CD4-positive, alpha-beta memory T cell (primary cell): Measurements from ENCODE around the gene LRIG1. TPM values are rescaled to one million over a fixed set of nuclear protein-coding genes. Genes with fewer than 3 reads are reported as not detected.

Experiments
- CTCF ChIA-PET: fragments of 350-600 bp; sonication (Branson Sonifier 250); formaldehyde crosslinking; loops from one replicate; lab custom pipeline; 2021; ENCODE audit warnings: inconsistent platforms; ENCODE audit not compliant: partially characterized antibody; lab: Charles Lee
- POLR2A ChIA-PET: fragments of 350-600 bp; sonication (Branson Sonifier 250); formaldehyde crosslinking; loops from one replicate; lab custom pipeline; 2021; ENCODE audit not compliant: partially characterized antibody; lab: Charles Lee
- DNase-seq, 5 donors: peaks; one replicate each; pipeline versions ENCODE4 v3.0.0 to v3.0.0-alpha.2; 2020 to 2022; ENCODE audit warnings: mixed read lengths in 1 of 5
- H3K27ac ChIP-seq: one replicate; pipeline ENCODE4 v1.7.0; 2013; ENCODE audit warnings: low read depth, low read length
- H3K27me3 ChIP-seq: 2 replicates; pipeline ENCODE4 v1.7.0; 2013; ENCODE audit warnings: mild to moderate bottlenecking, low read length, moderate library complexity; ENCODE audit not compliant: insufficient read depth
- H3K36me3 ChIP-seq: 2 replicates; pipeline ENCODE4 v1.7.0; 2013; ENCODE audit warnings: mild to moderate bottlenecking, low read length, moderate library complexity; ENCODE audit not compliant: insufficient read depth
- H3K4me1 ChIP-seq: 2 replicates; pipeline ENCODE4 v1.7.0; 2013; ENCODE audit warnings: mild to moderate bottlenecking, low read length, moderate library complexity; ENCODE audit not compliant: insufficient read depth
- H3K4me3 ChIP-seq, 2 donors: one replicate each; pipeline ENCODE4 v1.7.0; 2013; ENCODE audit warnings: low read length in 2 of 2, mild to moderate bottlenecking in 1 of 2
- H3K9me3 ChIP-seq, 2 donors: one replicate each; pipeline ENCODE4 v1.7.0; 2013; ENCODE audit warnings: low read length in 2 of 2, control low read depth in 1 of 2; ENCODE audit not compliant: control insufficient read depth in 1 of 2
- H3K27ac Mint-ChIP-seq, 7 donors: one replicate each; pipeline ENCODE4 v1.8.0; 2020 to 2021; ENCODE audit warnings: mixed read lengths in 7 of 7, mild to moderate bottlenecking in 6 of 7, inconsistent platforms in 3 of 7, moderate library complexity in 3 of 7
- H3K27me3 Mint-ChIP-seq, 2 donors: one replicate each; pipeline ENCODE4 v1.8.0; 2020 to 2021; ENCODE audit warnings: mixed read lengths in 2 of 2
- H3K36me3 Mint-ChIP-seq, 2 donors: one replicate each; pipeline ENCODE4 v1.8.0; 2020 to 2021; ENCODE audit warnings: mixed read lengths in 2 of 2, inconsistent platforms in 1 of 2, mild to moderate bottlenecking in 1 of 2
- H3K4me1 Mint-ChIP-seq, 4 donors: one replicate each; pipeline ENCODE4 v1.8.0; 2020 to 2021; ENCODE audit warnings: mixed read lengths in 4 of 4, mild to moderate bottlenecking in 1 of 4
- H3K4me3 Mint-ChIP-seq, 8 donors: one replicate each; pipeline ENCODE4 v1.8.0; 2020 to 2021; ENCODE audit warnings: mixed read lengths in 8 of 8, mild to moderate bottlenecking in 7 of 8, moderate library complexity in 6 of 8, inconsistent platforms in 3 of 8
- H3K9me3 Mint-ChIP-seq, 8 donors: one replicate each; pipeline ENCODE4 v1.8.0; 2020 to 2021; ENCODE audit warnings: mixed read lengths in 8 of 8, mild to moderate bottlenecking in 5 of 8, inconsistent platforms in 3 of 8, moderate library complexity in 1 of 8
- intact Hi-C: fragments of 100-400 bp; cut with micrococcal nuclease; formaldehyde crosslinking; loops from one replicate; pipeline ENCODE4 v1.15.1; 2023
- polyA plus RNA-seq, 2 donors: library from polyadenylated mRNA; unstranded; fragments of 300-500 nt; fragmentation: Illumina TruSeq; gene quantifications; one replicate each; pipeline ENCODE4 v1.2.3, GENCODE V29; 2021
- total RNA-seq, 2 experiments: library from RNA; stranded (reverse); gene quantifications; one replicate each; pipeline ENCODE4 v1.2.3, GENCODE V29; 2021

Gene LRIG1
- total and polyA plus RNA-seq, 4 experiments from 2014 or later = 28.6 to 71.7 (median 62.4) TPM

GRCh38 chr3:66475386-66476020, 25.3 kb downstream of the LRIG1 start:
- peaks cover under 1 to 55% (median 30%) of the 10 kb centered on the region in 4 donors for H3K4me1 Mint-ChIP-seq
- Histone ChIP-seq H3K9me3 (no peaks in the 10 kb centered on the region), H3K36me3 (no peaks in the 10 kb centered on the region), H3K4me3 (no peak overlapping the region), H3K27me3 (no peaks in the 10 kb centered on the region), H3K4me1 (peaks cover 95% of the 10 kb centered on the region), H3K27ac (no peak overlapping the region)
- H3K4me3 Mint-ChIP-seq = no peak overlapping the region
- no peaks in the 10 kb centered on the region for H3K36me3 Mint-ChIP-seq
- DNase-seq = no peak
- ChIA-PET POLR2A (interaction anchor here (1.2 to 2.0 kb wide), 3 partner anchors 15 to 21 kb away, joined by 3 to 9 read pairs (median 5); no protein-coding TSS in a partner anchor), CTCF (no interaction called here)
- H3K27ac Mint-ChIP-seq = no peak overlapping the region
- H3K9me3 Mint-ChIP-seq = no peaks in the 10 kb centered on the region
- intact Hi-C loops = no loop called here
- no peaks in the 10 kb centered on the region for H3K27me3 Mint-ChIP-seq

- Histone ChIP-seq H3K4me3 (no peak overlapping the region), H3K36me3 (no peaks in the 10 kb centered on the region), H3K4me1 (peaks cover 95% of the 10 kb centered on the region), H3K9me3 (no peaks in the 10 kb centered on the region), H3K27me3 (no peaks in the 10 kb centered on the region), H3K27ac (peak overlapping the region; percentile 29)
- H3K9me3 Mint-ChIP-seq = no peaks in the 10 kb centered on the region
- H3K4me1 Mint-ChIP-seq = peaks cover 18 to 52% (median 38%) of the 10 kb centered on the region in 4 donors
- no peaks in the 10 kb centered on the region for H3K36me3 Mint-ChIP-seq
- peak overlapping the region; percentile 57 to 86 (median 75) for H3K4me3 Mint-ChIP-seq
- H3K27ac Mint-ChIP-seq = peak overlapping the region; percentile 16 to 89 (median 78)
- ChIA-PET CTCF (interaction anchor here (1.0 to 2.1 kb wide), 6 partner anchors 18 to 66 kb away, joined by 3 to 10 read pairs (median 4); no protein-coding TSS in a partner anchor), POLR2A (interaction anchor here (0.6 to 2.5 kb wide), 8 partner anchors 10 to 171 kb away, joined by 3 to 13 read pairs (median 6); partner anchors contain the start of gene LRIG1)
- H3K27me3 Mint-ChIP-seq = no peaks in the 10 kb centered on the region
- intact Hi-C loops = no loop called here
- peak in 1 of 5 donors; percentile 66 for DNase-seq
These were observed 27.1 kb downstream of the LRIG1 start for GRCh38 chr3:66473692-66474091.

GRCh38 chr3:66473181-66473580, 27.6 kb downstream of the LRIG1 start:
- H3K27ac Mint-ChIP-seq = peak overlapping the region in 6 of 7 donors; percentile 68 to 89 (median 78)
- no peak for DNase-seq
- POLR2A ChIA-PET = interaction anchor here (0.6 to 2.5 kb wide), 8 partner anchors 10 to 171 kb away, joined by 3 to 13 read pairs (median 6); partner anchors contain the start of gene LRIG1

GRCh38 chr3:66472313-66473134, 28.3 kb downstream of the LRIG1 start:
- peak overlapping the region; percentile 23 to 50 for H3K4me3 ChIP-seq
- no peaks in the 10 kb centered on the region for H3K36me3 ChIP-seq
- ChIA-PET CTCF (interaction anchor here (1.1 to 2.1 kb wide), 5 partner anchors 20 to 65 kb away, joined by 3 to 10 read pairs (median 4); no protein-coding TSS in a partner anchor), POLR2A (interaction anchor here (0.6 to 2.5 kb wide), 9 partner anchors 11 to 170 kb away, joined by 3 to 13 read pairs (median 5); partner anchors contain the start of gene LRIG1)
- intact Hi-C loops = loop anchor here (1.0 kb wide), 2 partner anchors 9 to 29 kb away; partner anchors contain the start of gene LRIG1
- Mint-ChIP-seq H3K36me3 (no peaks in the 10 kb centered on the region), H3K9me3 (no peaks in the 10 kb centered on the region), H3K27me3 (no peaks in the 10 kb centered on the region), H3K4me1 (peaks cover 30 to 51% (median 41%) of the 10 kb centered on the region in 4 donors), H3K27ac (peak overlapping the region; percentile 0 to 90 (median 77)), H3K4me3 (peak overlapping the region; percentile 57 to 86 (median 75))
- H3K4me1 ChIP-seq = peaks cover 92% of the 10 kb centered on the region
- H3K27ac ChIP-seq = peak overlapping the region; percentile 29
- H3K9me3 ChIP-seq = no peaks in the 10 kb centered on the region
- no peaks in the 10 kb centered on the region for H3K27me3 ChIP-seq
- DNase-seq = peak in 2 of 5 donors; percentile 48 to 74

More at GRCh38 chr3:66473181-66473580, 27.6 kb downstream of the LRIG1 start:
- peak overlapping the region; percentile 57 to 86 (median 75) for H3K4me3 Mint-ChIP-seq
- Histone ChIP-seq H3K27me3 (no peaks in the 10 kb centered on the region), H3K27ac (peak overlapping the region; percentile 29), H3K9me3 (no peaks in the 10 kb centered on the region), H3K4me1 (peaks cover 95% of the 10 kb centered on the region), H3K36me3 (no peaks in the 10 kb centered on the region), H3K4me3 (peak overlapping the region; percentile 23 to 50)
- H3K4me1 Mint-ChIP-seq = peaks cover 23 to 53% (median 40%) of the 10 kb centered on the region in 4 donors
- H3K9me3 Mint-ChIP-seq = no peaks in the 10 kb centered on the region
- intact Hi-C loops = no loop called here
- no peaks in the 10 kb centered on the region for H3K36me3 Mint-ChIP-seq
- CTCF ChIA-PET = interaction anchor here (1.0 to 2.1 kb wide), 6 partner anchors 19 to 65 kb away, joined by 3 to 10 read pairs (median 4); no protein-coding TSS in a partner anchor
- no peaks in the 10 kb centered on the region for H3K27me3 Mint-ChIP-seq

GRCh38 chr3:66470956-66471686, 29.7 kb downstream of the LRIG1 start:
- Histone ChIP-seq H3K27ac (no peak overlapping the region), H3K9me3 (no peaks in the 10 kb centered on the region), H3K4me1 (peaks cover 80% of the 10 kb centered on the region), H3K4me3 (no peak overlapping the region), H3K27me3 (no peaks in the 10 kb centered on the region), H3K36me3 (no peaks in the 10 kb centered on the region)
- H3K27me3 Mint-ChIP-seq = no peaks in the 10 kb centered on the region
- peak overlapping the region in 1 of 7 donors; percentile 78 for H3K27ac Mint-ChIP-seq
- CTCF ChIA-PET = interaction anchor here (1.4 to 1.5 kb wide), 2 partner anchors 12 to 36 kb away, joined by 3 read pairs; no protein-coding TSS in a partner anchor
- DNase-seq = no peak
- no peaks in the 10 kb centered on the region for H3K36me3 Mint-ChIP-seq
- peaks cover 40 to 50% (median 45%) of the 10 kb centered on the region in 4 donors for H3K4me1 Mint-ChIP-seq
- intact Hi-C loops = no loop called here
- no peaks in the 10 kb centered on the region for H3K9me3 Mint-ChIP-seq
- POLR2A ChIA-PET = interaction anchor here (2.3 kb wide), 1 partner anchor 19 kb away, joined by 17 read pairs; no protein-coding TSS in a partner anchor
- H3K4me3 Mint-ChIP-seq = peak overlapping the region in 3 of 8 donors; percentile 1 to 59 (median 3)

GRCh38 chr3:66470285-66470684, 30.5 kb downstream of the LRIG1 start:
- Mint-ChIP-seq H3K27me3 (no peaks in the 10 kb centered on the region), H3K4me1 (peaks cover 45 to 56% (median 49%) of the 10 kb centered on the region in 4 donors), H3K9me3 (no peaks in the 10 kb centered on the region), H3K36me3 (peaks cover 0 to 3% of the 10 kb centered on the region in 2 donors), H3K4me3 (peak overlapping the region in 1 of 8 donors; percentile 16), H3K27ac (peak overlapping the region in 2 of 7 donors; percentile 9 to 76)
- Histone ChIP-seq H3K36me3 (no peaks in the 10 kb centered on the region), H3K27ac (no peak overlapping the region), H3K4me3 (no peak overlapping the region), H3K9me3 (no peaks in the 10 kb centered on the region), H3K4me1 (peaks cover 71% of the 10 kb centered on the region), H3K27me3 (no peaks in the 10 kb centered on the region)
- CTCF ChIA-PET = interaction anchor here (1.5 kb wide), 1 partner anchor 13 kb away, joined by 3 read pairs; no protein-coding TSS in a partner anchor
- intact Hi-C loops = no loop called here
- POLR2A ChIA-PET = interaction anchor here (0.7 to 2.3 kb wide), 3 partner anchors 13 to 126 kb away, joined by 3 to 17 read pairs (median 4); no protein-coding TSS in a partner anchor
- no peak for DNase-seq
